ENCODE results near the gene FBXL14. TPM values are rescaled to one million over a fixed set of nuclear protein-coding genes. Genes with fewer than 3 reads are reported as not detected.

The FBXL14 gene
- total and polyA plus RNA-seq, 9 donors: 1.3 to 16.2 (median 10.8) TPM

- intact Hi-C loops (cut with DNase I): no loop called here
- H3K27me3 ChIP-seq: no peaks in the 10 kb centered on the region
- no peaks in the 10 kb centered on the region for H3K4me1 ChIP-seq (ENCODE audit: insufficient read depth)
- H3K27ac ChIP-seq: no peak overlapping the region
- no peak for TF ChIP-seq CTCF (IDR thresholded peaks at IDR 0.05)
- TF ChIP-seq POLR2A (IDR thresholded peaks at IDR 0.05): no peak
- TF ChIP-seq EP300 (IDR thresholded peaks at IDR 0.05): no peak
- WGBS, 3 donors: 96 to 99% (median 97%) methylated on average over 6 of the region's 6 CpGs
- no peak for DNase-seq
- H3K36me3 ChIP-seq: no peaks in the 10 kb centered on the region
- no peaks in the 10 kb centered on the region for H3K9me3 ChIP-seq
- no peak overlapping the region for H3K4me3 ChIP-seq
These were observed 26.5 kb downstream of the FBXL14 start for GRCh38 chr12:1567852-1568251.

DNA sequence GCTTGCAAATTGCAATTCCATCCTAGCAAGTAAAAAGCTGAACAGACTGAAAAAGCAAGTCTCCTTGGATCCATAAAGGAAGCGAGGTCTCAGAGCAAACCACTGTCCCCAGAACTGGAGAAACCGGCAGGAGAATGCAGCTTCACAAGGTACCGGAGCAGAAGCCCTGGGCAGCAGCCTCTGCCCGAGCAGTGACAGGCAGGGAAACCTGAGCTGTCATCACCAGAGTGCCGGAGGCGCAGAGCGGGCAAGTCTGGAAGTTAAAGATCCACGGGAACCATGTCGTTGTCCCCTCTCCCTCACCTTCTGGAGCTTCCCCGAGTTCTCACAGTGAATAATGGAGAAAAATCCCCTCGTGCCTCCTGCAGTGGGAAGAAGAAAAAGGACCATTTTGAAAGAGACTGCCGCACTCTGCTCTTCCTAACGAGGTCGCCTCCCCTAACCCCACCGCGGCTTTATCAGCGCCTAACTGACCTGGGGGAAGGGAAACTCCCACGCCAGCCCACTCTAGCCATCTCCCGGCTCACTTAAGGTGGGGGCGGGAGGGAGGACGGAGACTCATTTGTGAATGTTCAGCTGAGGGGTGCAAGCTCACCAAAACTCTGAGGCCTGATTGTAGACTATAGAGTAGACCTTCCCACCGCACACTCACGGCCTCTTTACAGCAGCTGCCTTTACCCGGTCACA, 27.8 kb downstream of the FBXL14 start:
- no peak overlapping the region for H3K27ac ChIP-seq

GRCh38 chr12:1565172-1565571, 29.2 kb downstream of the FBXL14 start:
- intact Hi-C loops (cut with DNase I): no loop called here
- H3K9me3 ChIP-seq: no peaks in the 10 kb centered on the region

More for the DNA sequence above, 27.8 kb downstream of the FBXL14 start:
- WGBS, 3 donors: 82 to 85% (median 84%) methylated on average over 24 of the region's 24 CpGs
- intact Hi-C loops (cut with DNase I): no loop called here
- Histone ChIP-seq H3K4me1 (ENCODE audit: insufficient read depth) (no peaks in the 10 kb centered on the region), H3K9me3 (no peaks in the 10 kb centered on the region), H3K4me3 (no peak overlapping the region), H3K36me3 (no peaks in the 10 kb centered on the region), H3K27me3 (no peaks in the 10 kb centered on the region)
- DNase-seq: no peak
- TF ChIP-seq POLR2A (IDR thresholded peaks at IDR 0.05) (no peak), CTCF (IDR thresholded peaks at IDR 0.05) (no peak), EP300 (IDR thresholded peaks at IDR 0.05) (no peak)

GRCh38 chr12:1564067-1564466, 30.3 kb downstream of the FBXL14 start:
- intact Hi-C loops (cut with DNase I): no loop called here
- H3K9me3 ChIP-seq: no peaks in the 10 kb centered on the region
- no peaks in the 10 kb centered on the region for H3K4me1 ChIP-seq (ENCODE audit: insufficient read depth)
- H3K27me3 ChIP-seq: no peaks in the 10 kb centered on the region
- 90 to 95% (median 95%) methylated on average over 2 of the region's 2 CpGs for WGBS, 3 donors
- TF ChIP-seq CTCF (IDR thresholded peaks at IDR 0.05): no peak
- TF ChIP-seq POLR2A (IDR thresholded peaks at IDR 0.05): no peak
- no peak for TF ChIP-seq EP300 (IDR thresholded peaks at IDR 0.05)
- no peak overlapping the region for H3K4me3 ChIP-seq
- DNase-seq: no peak
- H3K36me3 ChIP-seq: no peaks in the 10 kb centered on the region
- no peak overlapping the region for H3K27ac ChIP-seq

More at GRCh38 chr12:1565172-1565571, 29.2 kb downstream of the FBXL14 start:
- Histone ChIP-seq H3K4me1 (ENCODE audit: insufficient read depth) (no peaks in the 10 kb centered on the region), H3K27ac (no peak overlapping the region), H3K36me3 (no peaks in the 10 kb centered on the region), H3K27me3 (no peaks in the 10 kb centered on the region), H3K4me3 (no peak overlapping the region)
- WGBS, 3 donors: 97 to 98% (median 97%) methylated on average over 5 of the region's 5 CpGs
- TF ChIP-seq CTCF (IDR thresholded peaks at IDR 0.05) (no peak), POLR2A (IDR thresholded peaks at IDR 0.05) (no peak), EP300 (IDR thresholded peaks at IDR 0.05) (no peak)
- no peak for DNase-seq

All from ovary (tissue), 9 donors.